ENCODE results near the gene LRGUK.
"Not testable (repeated sequence)": the region's sequence is repeated elsewhere in the genome, so short reads cannot be mapped to it uniquely, and the experiment has no call there.

The LRGUK gene

DNA sequence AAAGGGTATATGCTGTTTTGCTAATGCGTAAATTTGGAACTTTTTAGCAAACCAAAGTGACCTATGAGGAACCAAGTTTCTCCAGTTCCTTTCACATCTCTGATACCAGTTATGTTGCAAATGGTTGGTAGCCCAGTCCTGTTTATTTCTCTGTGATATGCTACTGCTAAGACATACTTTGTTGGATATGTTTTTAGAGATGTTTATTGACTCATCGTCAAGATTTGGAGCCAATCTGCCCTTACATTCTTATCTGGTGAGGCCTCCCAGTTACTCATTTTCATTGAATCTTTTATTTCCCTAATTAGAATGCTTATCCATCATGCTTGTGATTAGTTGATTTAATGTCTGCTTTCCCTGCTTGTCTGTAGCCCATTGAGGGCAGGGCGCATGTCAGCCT, 58.9 kb downstream of the LRGUK start:
- no peak for DNase-seq (ENCODE audit: low read depth, low spot score)

DNA sequence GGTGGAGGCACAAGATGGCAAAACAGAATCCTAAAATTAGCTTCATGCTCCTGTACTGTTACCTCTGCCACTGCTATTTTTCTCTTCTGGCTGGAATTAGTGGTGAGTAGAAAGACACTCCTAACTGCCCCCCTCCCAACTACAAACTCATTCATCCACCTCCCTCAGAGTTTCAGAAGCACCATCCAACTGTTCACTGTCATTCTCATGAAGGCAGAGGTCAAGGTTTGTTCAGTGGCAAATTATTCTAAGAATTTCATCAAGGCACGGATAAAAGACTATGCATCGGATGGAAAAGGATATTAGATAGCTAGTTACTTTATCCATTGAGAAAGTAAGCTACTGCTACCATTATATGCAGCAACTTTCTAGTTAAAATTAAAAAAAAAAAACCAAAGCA, 59.7 kb downstream of the LRGUK start:
- DNase-seq (ENCODE audit: low read depth, low spot score): no peak

DNA sequence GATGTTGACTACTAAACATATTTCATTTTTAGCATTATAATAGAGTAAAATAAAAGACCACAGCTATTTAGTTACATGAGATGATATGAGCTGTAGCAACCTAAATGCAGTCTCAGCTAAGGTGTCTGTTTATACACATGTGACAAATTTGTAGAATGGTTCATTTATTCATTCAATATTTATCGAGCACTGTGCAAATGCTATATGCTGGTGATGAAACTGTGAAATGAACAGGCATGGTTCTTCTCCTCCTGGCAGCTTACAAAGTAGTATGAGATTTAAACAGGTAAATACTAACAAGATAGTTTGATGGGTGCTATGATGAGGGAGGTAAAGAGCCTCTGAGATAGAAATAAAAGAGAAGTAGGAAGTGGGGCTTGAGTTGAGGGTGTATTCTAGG, 60.8 kb downstream of the LRGUK start:
- DNase-seq (ENCODE audit: low read depth, low spot score): no peak

DNA sequence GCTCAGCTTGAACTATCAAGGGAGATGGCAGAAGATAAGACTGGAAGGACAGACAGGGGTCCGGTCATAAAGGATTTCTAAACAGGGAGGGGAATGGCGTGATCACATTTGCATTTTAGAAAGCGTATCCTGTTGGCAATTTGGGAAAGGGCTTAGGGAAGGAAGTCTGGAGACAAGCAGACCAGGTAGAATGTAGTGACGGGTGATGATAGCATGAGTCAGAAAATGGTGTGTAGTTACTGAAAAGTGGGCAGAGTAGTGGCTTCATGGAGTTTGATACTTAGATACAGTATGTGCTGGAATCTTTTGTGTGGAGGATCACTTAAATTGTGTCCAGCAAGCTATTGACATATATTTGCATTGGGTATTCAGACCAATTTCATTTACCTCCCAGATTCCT, 61.2 kb downstream of the LRGUK start:
- DNase-seq (ENCODE audit: low read depth, low spot score): no peak

DNA sequence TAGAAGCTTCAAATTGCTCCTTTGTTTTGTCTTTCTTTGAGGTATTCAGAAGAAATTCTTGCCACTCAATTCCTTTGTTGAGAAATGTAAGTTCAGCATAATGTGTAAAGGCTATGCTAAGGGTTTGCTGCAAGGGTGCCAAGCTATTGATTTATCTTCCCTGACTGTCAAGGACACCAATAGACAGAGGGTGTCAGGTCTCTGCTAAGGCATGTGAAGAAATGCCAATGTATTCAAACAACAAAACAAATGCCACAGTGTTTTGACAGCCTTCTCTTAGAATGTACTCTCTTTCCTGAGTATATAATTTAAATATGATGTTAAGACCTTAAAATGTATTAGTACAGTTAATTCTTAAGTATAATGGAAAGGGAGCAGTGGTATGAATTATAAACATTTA, 62.4 kb downstream of the LRGUK start:
- peak; percentile 9 for DNase-seq (ENCODE audit: low read depth, low spot score)

DNA sequence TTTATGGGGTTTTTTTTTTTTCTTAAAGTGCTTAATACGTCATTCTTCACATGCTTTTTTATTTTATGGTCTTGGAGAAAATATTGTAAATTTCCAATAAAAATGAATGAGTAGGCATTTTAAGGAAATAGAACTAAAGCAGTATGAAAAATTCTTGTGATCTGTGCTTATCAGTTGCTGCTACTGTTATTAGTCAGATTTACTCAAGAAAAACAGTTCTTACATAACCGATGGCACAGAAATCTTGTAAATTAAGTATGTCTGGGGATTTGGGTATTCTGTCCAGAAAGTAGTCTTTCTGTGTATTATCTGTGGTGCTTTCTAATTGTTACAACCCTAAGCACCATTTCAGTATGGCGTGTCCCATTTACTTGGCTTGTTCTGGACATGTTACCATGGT, 64.7 kb downstream of the LRGUK start:
- no peak for DNase-seq (ENCODE audit: low read depth, low spot score)

DNA sequence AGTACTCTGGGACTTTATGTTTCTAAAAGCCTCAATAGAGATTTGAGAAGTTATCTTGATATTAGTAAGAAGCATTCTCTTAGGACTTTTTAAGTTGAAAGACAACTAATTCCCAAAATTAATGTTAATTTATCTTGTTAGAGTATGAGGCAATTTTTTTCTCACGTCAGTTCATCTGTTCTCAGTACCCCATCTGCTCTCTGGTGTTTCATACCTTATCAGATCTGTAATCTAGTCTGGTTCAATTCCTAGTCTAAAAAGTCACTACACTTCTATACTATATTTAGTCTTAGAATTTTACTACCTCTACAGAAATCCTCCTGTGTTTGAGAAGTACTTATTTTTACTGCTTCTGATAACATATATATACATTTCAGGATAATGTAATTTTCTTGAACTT, 66.1 kb downstream of the LRGUK start:
- no peak for DNase-seq (ENCODE audit: low read depth, low spot score)

DNA sequence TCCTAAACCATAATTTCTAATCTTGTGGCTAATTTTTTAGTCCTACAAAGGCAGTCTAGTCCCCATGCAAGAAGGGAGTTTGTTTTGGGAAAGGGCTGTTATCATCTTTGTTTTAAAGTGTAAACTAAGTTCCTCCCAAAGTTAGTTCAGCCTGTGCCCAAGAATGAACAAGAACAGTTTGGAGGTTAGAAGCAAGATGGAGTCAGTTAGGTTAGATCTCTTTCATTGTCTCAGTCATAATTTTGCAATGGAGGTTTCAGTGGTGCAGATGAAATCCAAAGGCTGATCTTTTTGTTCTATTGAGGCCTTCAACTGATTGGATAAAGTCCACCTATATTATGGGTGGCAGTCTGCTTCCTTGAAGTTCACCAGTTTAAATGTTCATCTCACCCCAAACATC, 68.1 kb downstream of the LRGUK start:
- no peak for DNase-seq (ENCODE audit: low read depth, low spot score)

DNA sequence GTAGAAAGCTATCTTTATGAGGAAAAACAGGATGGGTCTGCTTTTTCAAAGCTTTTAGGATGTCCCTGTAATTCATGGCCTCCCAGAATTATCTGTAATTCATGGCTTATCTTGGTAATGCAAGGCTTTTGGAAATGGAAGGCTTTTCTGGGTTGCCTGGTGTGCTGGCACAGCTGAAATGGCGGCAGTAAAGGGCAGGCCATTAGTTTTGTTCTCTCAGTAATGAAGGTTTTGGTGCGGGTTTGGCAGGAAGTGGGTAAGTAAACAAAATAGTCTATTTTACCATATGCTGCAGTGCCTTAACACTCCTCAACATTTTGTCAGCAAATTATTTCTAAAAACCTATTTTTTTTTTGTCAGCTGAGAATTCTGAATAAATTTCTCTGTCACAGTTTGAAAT, 69.3 kb downstream of the LRGUK start:
- no peak for DNase-seq (ENCODE audit: low read depth, low spot score)

DNA sequence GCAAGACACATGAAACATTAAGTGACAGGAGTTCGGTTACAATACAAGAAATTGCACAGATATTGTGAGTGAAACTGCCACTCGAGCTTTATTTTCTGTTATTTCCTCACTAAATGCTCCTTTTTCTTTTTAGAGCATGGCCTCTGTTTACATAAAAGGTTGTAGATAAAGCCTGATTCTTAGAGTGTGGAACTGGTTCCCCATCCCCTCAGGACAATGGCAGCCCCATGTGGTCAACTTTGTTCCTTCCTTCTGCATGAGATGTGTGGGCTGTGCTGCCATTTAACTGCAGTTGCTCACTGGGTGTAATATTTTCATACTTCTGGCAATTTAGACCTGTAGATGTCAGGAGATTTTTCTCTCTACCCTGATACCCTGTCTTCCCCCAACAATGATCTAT, 70.2 kb downstream of the LRGUK start:
- DNase-seq (ENCODE audit: low read depth, low spot score): no peak

DNA sequence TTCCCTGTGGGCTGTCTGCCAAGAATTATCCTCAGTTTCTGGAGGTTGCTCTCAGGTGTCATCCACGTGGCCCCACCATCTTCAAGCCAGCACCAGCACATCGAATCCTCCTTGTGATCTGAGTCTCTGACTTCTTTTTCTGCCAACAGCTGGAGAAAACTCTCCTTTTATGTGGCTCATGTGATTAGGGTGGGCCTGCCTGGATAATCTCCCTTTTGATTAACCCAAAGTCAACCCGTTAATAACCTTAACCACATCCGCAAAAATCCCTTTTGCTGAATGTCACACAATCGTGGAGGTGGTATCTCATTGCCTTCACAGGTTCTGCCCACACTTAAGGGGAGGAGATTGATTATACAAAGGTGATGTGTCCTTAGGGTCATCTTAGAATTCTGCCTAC, 73.8 kb downstream of the LRGUK start:
- no peak for DNase-seq (ENCODE audit: low read depth, low spot score)

DNA sequence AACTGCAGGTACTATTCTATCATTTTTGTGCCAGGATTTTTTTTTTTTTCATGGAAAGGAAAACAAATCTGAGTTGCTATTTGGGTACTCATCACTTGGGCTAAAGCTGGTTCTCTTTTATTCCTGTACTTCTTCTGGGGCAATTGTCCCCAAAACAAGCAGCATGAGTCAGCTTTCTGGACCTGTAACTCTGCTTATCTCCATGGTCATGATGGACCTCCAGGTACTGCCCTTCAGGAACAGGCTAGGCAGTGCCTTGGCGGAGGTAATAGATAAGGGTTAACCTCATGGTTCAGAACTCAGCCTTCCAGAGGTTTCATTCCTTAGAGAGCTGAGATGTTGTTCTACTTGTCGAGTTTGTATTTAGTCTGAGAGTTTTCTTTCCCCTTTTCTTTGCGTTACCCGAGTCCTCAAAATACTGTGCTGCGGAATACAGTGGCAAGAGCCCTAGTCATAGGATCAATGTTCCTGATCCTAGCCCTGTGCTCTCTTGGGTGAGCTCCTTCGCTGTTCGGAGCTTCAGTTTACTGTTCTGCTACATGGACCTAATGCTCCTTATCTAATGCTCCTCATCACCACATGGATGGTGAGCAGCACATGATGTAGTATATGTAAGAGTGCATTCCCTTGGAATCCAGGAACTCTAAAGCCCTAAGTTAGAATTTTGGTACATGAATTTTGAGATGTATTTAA, 74.6 kb downstream of the LRGUK start:
- DNase-seq (ENCODE audit: low read depth, low spot score): no peak

DNA sequence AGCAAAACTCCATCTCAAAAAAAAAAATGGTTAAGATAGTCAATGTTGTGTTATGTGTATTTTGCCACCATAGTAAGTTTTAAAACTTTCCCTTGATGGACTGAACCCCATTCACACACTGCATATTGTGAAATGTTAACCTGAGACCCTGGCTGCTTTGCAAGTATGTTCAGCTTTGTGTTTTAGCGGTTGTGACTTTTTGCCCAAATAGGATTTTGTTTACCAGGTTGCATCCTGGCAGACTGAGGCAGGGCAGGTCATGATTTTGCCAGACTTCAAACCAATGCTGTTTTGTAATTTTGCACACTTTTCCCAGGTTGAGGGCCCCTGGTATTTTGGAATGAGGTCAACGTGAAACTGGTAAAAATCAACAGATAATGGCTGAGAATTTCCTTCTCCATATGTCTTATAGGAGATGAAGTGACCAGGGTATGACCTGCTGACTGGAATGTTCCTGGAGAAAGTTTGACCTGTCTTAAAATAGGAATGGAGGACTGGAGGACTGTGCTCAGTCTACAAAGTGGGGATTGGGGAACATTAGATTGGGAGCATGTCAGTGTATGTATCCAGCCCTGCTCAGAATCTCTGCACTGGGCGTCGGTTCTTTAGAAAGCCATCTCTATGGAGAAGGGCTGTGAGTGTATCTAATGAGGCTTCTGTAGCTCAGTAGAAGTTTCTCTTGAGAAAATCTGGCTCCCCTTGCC, 76.2 kb downstream of the LRGUK start:
- DNase-seq (ENCODE audit: low read depth, low spot score): no peak

DNA sequence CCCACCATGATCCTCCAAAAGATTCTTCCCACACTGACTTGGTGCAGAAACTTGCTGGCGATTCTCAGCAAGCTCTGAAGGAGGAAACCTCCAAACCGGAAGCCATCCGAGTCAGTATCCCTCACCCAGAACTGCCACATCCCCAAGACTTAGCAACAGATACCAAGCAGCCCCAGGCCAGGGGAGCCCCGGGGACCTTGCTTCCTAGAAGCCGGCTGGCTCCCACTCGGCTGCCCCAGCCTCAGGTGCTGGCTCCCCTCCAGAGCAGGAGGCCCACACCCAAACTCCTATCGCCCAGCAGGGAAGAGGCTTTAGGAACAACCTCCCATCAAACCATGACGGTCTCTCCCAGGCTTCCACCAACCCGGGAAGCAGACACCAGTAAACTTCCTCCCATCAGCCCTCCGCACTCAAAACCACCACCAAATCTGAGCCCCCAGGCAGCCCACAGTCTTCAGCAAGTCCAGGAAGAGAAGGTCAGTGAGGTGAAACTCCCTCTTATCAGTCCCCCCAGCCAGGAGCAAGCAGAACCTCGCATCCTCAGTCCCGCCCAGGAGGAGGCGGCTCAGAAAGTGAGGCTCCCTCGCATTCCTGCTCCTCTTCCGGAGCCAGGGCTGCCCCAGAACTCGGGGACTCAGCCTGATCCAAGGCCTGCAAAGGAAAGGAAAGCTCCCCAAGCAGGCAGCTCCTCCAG, 82.3 kb downstream of the LRGUK start:
- no peak for DNase-seq (ENCODE audit: low read depth, low spot score)

DNA sequence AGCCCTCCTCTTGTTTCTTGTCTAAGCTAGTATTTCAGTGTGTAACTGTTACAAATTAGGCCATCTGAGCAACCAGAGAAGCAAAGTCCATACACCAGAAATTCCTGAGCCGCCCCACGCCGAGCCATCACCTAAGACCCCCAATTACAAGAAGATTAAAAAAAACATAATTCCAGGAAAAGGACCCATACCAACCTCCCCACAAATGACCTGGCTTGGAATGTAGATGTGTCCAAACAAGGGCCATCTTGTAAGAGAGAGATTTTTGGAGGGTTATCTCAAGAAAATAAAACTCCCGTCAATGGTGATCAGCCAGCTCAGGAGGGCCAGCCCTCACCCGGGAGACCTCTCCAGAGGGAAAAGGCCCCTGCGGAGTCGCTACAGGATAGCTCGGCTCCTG, 83.1 kb downstream of the LRGUK start:
- no peak for DNase-seq (ENCODE audit: low read depth, low spot score)

DNA sequence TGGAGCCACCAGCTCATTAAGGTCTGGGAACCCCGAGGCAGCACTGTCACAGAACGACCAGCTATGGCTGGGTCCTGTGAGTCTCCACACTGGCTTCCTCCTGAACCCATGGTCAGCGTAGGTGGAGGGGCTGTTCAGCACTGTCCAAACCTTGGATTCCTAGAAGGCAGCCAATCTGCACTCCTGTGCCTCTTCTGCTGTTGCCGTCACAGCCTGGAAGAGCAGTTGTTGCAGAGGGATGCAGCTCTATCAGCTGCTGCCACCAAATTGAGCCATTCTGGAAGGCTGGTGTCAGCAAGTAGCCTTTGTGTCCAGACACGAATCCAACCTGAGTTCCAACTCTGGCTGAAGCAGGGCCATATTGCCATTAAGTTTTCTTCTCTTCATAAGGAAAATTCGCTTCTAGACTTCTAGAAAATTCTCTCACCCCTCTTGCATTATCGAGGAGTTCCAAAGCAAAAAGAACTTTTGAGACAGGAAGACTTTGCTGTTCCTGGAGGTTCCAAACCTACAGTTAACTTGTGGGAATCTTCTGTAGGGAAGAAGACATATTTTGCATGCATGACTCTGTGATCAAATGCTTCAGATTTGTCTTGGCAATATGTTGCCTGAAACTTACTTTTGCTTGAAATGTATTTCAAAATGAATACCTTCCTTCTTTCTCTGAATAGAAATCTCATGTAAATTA, 84.0 kb downstream of the LRGUK start:
- no peak for DNase-seq (ENCODE audit: low read depth, low spot score)

DNA sequence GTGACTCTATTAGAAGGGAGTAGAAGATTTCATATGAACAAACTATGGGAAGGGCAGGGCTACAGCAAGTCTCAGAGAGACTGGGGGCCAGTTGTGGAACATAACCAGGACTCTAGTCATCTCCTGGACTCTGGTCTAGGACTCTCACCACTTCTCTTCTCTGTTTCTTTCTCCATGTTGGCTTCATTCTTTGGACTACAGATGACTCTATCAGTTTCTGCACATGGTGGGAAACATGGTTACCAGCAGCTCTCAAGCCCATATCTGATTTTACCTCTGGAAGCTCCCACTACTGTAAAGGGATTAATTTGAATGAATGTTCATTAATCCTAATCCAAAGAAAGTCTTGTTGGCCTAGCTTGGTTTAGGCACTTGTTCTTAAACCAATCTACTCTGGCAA, 84.7 kb downstream of the LRGUK start:
- DNase-seq (ENCODE audit: low read depth, low spot score): no peak

DNA sequence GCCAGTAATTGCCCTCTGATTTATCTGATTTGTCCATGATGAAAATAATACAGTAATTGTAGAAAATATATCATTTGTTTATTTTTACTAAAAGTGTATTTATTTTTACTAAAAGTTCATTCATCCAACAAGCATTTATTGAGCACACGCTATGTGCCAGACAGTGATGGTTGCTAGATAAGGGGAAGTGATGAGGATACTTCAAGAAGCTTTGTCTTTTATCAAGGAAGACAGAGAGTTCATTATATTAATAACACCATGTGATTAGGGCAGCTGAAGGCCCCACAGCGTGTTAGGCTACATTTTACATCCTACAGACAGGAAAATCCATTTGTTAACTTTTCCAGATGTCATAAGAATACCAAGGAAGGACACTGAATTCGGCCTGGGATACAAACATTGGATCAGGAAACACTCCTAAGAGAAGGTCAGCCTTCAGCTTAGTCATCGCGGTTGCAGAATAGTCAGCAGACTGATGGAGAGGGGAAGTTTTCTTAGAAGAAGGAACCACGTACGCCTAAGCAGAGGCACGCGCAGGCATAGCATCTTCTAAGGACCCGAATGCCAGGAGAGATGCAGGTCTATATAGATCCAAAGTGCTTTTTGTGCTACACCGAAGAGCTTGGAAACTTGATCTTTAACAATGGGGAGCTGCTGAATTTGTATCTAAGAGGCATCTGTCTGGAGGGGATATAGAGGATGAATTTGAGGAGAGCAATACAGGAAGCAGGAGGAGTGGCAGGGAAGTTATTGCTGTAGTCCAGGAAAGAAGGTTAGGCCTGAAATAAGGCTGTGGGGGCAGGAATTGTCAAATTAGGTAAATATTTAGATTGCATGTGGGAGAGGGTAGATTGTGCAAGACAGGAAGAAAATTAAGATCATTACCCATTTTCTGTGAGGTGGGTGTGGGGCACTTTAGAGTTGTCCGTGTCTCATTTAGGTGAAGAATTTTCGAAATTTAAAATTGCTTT, 85.7 kb downstream of the LRGUK start:
- DNase-seq (ENCODE audit: low read depth, low spot score): no peak

DNA sequence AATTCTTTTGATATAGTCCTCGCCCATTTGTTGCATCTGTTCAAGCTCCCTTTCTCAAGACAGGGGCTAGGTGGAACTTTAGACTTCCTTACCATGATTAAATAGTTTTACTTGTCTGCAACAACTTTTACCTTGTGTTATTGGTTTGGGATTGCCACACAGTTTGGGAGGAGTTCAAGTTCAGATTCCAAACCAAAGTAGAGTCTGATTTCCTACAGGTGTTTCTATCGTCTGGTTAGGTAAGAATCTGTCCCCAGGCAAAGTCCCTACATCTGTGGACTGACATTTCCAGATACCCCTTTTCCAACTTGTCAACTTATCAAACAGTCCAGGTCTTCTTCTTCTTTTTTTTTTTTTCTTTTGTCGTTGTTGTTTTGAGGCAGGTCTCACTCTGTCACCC, 93.1 kb downstream of the LRGUK start:
- DNase-seq (ENCODE audit: low read depth, low spot score): no peak

DNA sequence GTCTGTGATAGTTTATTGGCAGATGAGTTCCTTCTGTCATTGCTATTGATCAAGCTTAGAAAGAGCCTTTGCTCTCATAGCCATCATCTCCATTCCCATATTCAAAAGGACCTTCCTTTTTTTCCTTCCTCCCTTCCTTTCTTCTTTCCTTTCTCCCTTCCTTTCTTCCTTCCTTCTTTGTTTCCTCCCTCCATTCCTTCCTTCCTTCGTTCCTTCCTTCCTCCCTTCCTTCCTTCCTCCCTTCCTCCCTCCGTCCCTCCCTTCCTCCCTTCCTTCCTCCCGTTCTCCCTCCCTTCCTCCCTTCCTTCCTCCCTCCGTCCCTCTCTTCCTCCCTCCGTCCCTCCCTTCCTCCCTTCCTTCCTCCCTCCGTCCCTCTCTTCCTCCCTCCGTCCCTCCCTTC, 104.2 kb downstream of the LRGUK start:
- DNase-seq (ENCODE audit: low read depth, low spot score): not testable (repeated sequence)

DNA sequence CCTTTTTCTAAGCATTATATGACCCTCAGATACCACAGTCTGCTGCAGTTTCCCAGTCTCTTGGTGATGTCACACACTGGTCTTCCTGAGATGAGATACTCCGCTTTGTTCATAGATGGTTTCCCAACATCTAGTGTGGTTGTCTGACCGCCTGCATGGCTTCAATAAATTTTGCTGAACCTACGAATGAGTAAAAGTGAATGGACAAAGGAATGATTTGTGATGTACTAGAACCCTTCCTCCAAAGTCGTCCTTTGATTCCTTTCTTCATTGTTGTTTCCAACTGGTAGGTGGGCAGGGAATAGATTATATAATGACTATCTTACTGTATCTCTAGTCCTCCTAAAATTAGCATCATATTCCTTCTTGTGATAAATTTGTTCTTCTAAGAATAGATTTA, 107.1 kb downstream of the LRGUK start:
- DNase-seq (ENCODE audit: low read depth, low spot score): no peak

Measured in iPS DF 19.7 (cell line).